D721Med (cell line): ENCODE results near the gene DGKA.
"Not testable (repeated sequence)": the region's sequence is repeated elsewhere in the genome, so short reads cannot be mapped to it uniquely, and the experiment has no call there.

Experiments
- DNase-seq: peaks from one replicate; pipeline ENCODE4 v3.0.0; 2011; ENCODE audit warnings: low spot score; ENCODE audit not compliant: insufficient read length
- FAIRE-seq: peaks from 2 replicates; lab custom pipeline; 2011; peaks lifted over from hg19 to GRCh38; lab: Jason Lieb, UNC
- CTCF ChIP-seq: IDR thresholded peaks from 2 replicates; pipeline ENCODE4 v1.5.1; 2012; ENCODE audit warnings: mild to moderate bottlenecking, control low read depth; ENCODE audit not compliant: insufficient read depth; ENCODE audit errors: missing control alignments

DGKA gene

GRCh38 chr12:55991110-55991509 lies 60.1 kb downstream of the DGKA start:
- no peak for TF ChIP-seq CTCF
- no peak for DNase-seq
- FAIRE-seq: no peak

GRCh38 chr12:55993230-55993853 lies 62.4 kb downstream of the DGKA start:
- TF ChIP-seq CTCF: no peak
- DNase-seq (no peak), FAIRE-seq (no peak)

GRCh38 chr12:55995366-55995765 lies 64.4 kb downstream of the DGKA start:
- FAIRE-seq: no peak
- no peak for TF ChIP-seq CTCF
- no peak for DNase-seq

- peak; percentile 89 for TF ChIP-seq CTCF
- DNase-seq: no peak
- no peak for FAIRE-seq
Observed at GRCh38 chr12:55996201-55996714, 65.3 kb downstream of the DGKA start.

GRCh38 chr12:55996715-55997534 lies 66.0 kb downstream of the DGKA start, which contains the start of gene SUOX:
TSS of gene SUOX (plus strand) at chr12:55997276. CDS start at chr12:56002222, 4,946 bp downstream.
- FAIRE-seq: no peak
- no peak for TF ChIP-seq CTCF
- peak; percentile 90 for DNase-seq

- TF ChIP-seq CTCF: no peak
- FAIRE-seq (no peak), DNase-seq (no peak)
Observed at GRCh38 chr12:55997535-55997859, 66.5 kb downstream of the DGKA start.

- not testable (repeated sequence) for DNase-seq, FAIRE-seq
Observed at GRCh38 chr12:55999522-55999921, 68.6 kb downstream of the DGKA start.

- not testable (repeated sequence) for FAIRE-seq, DNase-seq
Observed at GRCh38 chr12:55999999-56000540, 69.1 kb downstream of the DGKA start.
